HUDEP-2 (cell line): Measurements from ENCODE around the gene PCDHGB5.
"Not testable (repeated sequence)": the region's sequence is repeated elsewhere in the genome, so short reads cannot be mapped to it uniquely, and the experiment has no call there.

Experiments used
- DNase-seq, 76 experiments: peaks; one replicate each; lab custom pipeline; 2025; ENCODE audit not compliant: unreplicated experiment in 76 of 76; lab: John Stamatoyannopoulos, UW

The PCDHGB5 gene

GRCh38 chr5:141409598-141410306 is 12.0 kb downstream of the PCDHGB5 start:
- no peak for DNase-seq

- no peak for DNase-seq
Measured at GRCh38 chr5:141411575-141411974, 13.8 kb downstream of the PCDHGB5 start.

DNA sequence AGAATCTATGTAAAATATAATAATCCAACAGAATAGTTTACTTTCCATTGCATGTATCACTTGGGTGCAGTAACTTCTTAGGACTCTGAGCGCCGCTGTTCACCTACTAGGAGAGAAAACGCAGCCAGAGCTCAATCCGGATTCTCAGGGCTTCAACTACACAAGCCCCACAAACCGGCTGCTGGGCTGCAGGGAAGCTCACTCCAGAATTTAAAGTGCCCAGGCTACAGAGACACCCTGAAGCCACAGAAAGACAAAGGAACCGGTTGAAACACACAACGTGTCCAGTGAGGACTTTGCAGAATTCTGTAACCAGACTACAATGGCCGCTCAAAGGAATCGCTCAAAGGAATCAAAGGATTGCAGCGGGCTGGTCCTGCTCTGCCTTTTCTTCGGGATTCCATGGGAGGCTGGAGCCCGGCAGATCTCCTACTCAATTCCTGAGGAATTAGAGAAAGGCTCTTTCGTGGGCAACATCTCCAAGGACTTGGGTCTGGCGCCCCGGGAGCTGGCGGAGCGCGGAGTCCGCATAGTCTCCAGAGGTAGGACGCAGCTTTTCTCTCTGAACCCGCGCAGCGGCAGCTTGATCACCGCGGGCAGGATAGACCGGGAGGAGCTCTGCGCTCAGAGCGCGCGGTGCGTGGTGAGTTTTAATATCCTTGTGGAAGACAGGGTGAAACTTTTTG is 15.2 kb downstream of the PCDHGB5 start, which contains the start of gene PCDHGA10:
Gene PCDHGA10, plus strand, starts transcription at position 134 of the 686 bp plus-strand sequence. Its CDS starts 189 bp downstream, at position 323.
- peak in 54 of 76 experiments; percentile 1 to 67 (median 30) for DNase-seq

- peak in 1 of 76 experiments; percentile 6 for DNase-seq
Measured at GRCh38 chr5:141413540-141414069, 15.9 kb downstream of the PCDHGB5 start.

GRCh38 chr5:141414548-141415274 is 17.0 kb downstream of the PCDHGB5 start:
- not testable (repeated sequence) for DNase-seq

DNA sequence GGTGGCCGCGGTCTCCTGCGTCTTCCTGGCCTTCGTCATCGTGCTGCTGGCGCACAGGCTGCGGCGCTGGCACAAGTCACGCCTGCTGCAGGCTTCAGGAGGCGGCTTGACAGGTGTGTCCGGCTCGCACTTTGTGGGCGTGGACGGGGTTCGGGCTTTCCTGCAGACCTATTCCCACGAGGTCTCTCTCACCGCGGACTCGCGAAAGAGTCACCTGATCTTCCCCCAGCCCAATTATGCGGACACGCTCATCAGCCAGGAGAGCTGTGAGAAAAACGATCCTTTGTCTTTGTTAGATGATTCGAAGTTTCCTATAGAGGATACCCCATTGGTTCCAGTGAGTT is 17.5 kb downstream of the PCDHGB5 start:
- not testable (repeated sequence) for DNase-seq

GRCh38 chr5:141417494-141418172 is 19.9 kb downstream of the PCDHGB5 start, which contains the start of gene PCDHGB7:
TSS of gene PCDHGB7 (plus strand) at chr5:141417677. CDS start at chr5:141417860, 183 bp downstream.
- peak in 37 of 76 experiments; percentile 1 to 63 (median 22) for DNase-seq

GRCh38 chr5:141419074-141419880 is 21.5 kb downstream of the PCDHGB5 start:
- no peak for DNase-seq

- peak in 16 of 76 experiments; percentile 3 to 23 (median 14) for DNase-seq
Measured at GRCh38 chr5:141420855-141421488, 23.2 kb downstream of the PCDHGB5 start, which contains the start of gene PCDHGA11. TSS of gene PCDHGA11 (plus strand) at chr5:141421051. CDS start at chr5:141421228, 177 bp downstream.

- no peak for DNase-seq
Measured at GRCh38 chr5:141421489-141421855, 23.7 kb downstream of the PCDHGB5 start.

DNA sequence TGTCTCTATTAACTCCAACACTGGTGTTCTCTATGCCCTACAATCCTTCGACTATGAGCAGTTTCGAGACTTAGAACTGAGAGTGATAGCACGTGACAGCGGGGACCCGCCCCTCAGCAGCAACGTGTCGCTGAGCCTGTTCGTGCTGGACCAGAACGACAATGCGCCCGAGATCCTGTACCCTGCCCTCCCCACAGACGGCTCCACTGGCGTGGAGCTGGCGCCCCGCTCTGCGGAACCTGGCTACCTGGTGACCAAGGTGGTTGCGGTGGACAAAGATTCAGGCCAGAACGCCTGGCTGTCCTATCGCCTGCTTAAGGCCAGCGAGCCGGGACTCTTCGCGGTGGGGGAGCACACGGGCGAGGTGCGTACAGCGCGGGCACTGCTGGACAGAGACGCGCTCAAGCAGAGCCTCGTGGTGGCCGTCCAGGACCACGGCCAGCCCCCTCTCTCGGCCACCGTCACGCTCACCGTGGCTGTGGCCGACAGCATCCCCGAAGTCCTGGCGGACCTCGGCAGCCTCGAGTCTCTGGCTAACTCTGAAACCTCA is 25.1 kb downstream of the PCDHGB5 start:
- DNase-seq, result no peak

DNA sequence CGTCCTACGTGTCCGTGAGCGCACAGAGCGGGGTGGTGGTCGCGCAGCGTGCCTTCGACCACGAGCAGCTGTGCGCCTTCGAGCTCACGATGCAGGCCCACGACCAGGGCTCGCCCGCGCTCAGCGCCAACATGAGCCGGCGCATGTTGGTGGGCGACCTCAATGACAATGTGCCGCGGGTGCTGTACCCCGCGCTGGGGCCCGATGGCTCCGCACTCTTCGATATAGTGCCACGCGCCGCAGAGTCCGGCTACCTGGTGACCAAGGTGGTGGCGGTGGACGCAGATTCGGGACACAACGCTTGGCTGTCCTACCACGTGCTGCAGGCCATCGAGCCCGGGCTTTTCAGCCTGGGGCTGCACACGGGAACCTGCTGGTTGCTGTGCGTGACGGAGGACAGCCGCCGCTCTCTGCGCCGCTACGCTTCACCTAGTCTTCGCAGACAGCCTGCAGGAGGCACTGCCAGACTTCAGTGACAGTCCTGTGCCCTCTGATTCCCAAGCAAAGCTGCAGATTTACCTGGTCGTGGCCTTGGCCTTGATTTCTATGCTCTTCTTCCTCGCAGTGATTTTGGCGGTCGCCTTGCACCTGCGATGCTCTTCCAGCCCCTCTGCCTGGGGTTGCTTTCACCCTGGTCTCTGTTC is 30.2 kb downstream of the PCDHGB5 start:
- no peak for DNase-seq

GRCh38 chr5:141430332-141431113 is 32.8 kb downstream of the PCDHGB5 start, which contains the start of gene PCDHGA12:
TSS of gene PCDHGA12 (plus strand) at chr5:141430507. CDS start at chr5:141430760, 253 bp downstream.
- peak in 6 of 76 experiments; percentile 1 to 30 (median 6) for DNase-seq

GRCh38 chr5:141431286-141431685 is 33.5 kb downstream of the PCDHGB5 start:
- no peak for DNase-seq

GRCh38 chr5:141432308-141432707 is 34.6 kb downstream of the PCDHGB5 start:
- not testable (repeated sequence) for DNase-seq

GRCh38 chr5:141432726-141433125 is 35.0 kb downstream of the PCDHGB5 start:
- DNase-seq, result not testable (repeated sequence)

GRCh38 chr5:141434006-141434405 is 36.3 kb downstream of the PCDHGB5 start:
- DNase-seq, result no peak
